Measurements from ENCODE around the gene FOXP4.
"Not testable (repeated sequence)": the region's sequence is repeated elsewhere in the genome, so short reads cannot be mapped to it uniquely, and the experiment has no call there.

The FOXP4 gene

DNA sequence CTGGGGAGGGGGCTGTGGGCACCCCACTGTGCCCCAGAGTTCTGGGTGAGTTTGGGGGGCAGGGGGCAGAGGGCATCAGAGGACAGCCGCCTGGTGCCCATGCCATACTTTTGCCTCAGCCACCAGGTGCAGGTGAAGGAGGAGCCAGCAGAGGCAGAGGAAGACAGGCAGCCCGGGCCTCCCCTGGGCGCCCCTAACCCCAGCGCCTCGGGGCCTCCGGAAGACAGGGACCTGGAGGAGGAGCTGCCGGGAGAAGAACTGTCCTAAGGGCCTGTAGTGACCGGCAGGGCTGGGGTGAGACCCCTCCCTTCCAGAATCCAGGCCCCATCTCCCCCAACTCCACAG, 52.5 kb downstream of the FOXP4 start:
- no peak for DNase-seq

DNA sequence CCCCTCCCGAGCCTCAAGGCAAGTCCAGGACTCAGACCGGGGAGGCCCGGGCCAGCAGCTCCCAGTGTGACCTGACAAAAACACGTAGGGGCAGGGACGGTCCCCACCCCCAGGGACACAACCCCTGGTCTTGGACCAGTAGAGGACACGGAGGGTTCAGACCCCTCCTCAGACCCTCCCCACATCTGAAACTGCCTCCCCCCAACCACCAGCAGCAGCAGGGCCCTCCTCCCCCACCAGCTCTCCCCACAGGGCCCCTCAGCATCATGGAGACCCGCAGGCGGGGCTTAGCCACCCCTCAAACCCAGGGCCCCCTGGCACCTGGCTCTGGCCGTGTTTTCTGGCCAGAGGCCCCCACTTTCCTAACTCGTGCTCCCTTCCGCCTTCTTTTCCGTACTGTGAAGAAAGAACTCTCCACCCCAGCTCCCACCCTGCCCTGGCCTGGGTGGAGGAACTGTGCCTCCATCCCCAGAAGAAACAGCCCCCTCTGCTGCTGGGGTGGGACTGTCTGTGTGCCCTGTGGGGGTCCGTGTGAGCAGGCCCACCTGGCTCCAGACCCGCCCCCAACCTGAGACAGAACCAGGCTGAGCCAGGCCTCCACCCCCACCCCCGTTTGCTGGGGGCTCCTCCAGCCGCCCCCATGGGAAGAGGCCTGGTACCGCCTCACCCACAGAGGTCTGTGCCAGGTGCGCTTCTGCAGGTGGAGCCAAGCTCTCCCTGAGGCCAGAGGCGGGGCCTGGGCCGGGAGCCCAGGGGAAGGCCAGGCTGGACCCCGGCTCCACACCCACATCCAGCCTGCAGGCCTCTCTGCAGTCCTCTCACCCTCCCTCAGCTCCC, 53.1 kb downstream of the FOXP4 start:
- no peak for DNase-seq

DNA sequence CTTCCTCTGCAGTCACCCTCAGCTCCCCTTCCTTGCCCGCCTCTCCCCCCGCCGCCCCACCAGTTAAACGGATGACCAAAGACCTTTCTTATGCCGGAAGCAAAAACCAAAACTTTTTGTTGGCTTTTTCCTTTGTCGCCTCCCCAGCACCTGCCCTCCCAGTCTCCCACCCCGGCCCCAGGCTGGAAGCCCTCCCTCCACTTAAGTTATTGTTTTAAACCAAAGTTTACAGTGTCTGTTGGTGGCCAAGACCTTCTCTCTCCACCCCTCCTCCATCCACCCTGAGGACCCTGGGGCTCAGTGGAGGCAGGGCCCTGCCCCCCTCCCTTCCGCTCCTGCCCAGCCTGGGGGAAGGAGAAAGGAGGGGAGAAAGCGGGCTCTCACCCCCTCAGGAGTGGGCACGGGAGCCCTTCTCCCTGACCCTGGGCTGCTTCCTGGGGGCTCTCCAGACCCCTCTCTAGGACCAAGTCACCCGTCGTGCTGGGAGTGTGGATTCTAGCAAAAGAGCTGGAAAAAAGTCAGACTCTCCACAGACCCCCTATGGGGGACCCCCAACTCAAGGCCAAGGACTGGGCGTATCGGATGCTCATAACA, 53.8 kb downstream of the FOXP4 start:
- DNase-seq, result no peak

GRCh38 chr6:41600499-41601247, 54.5 kb downstream of the FOXP4 start:
- DNase-seq, result no peak

- DNase-seq, result no peak
Measured at GRCh38 chr6:41601248-41601549, 55.0 kb downstream of the FOXP4 start.

DNA sequence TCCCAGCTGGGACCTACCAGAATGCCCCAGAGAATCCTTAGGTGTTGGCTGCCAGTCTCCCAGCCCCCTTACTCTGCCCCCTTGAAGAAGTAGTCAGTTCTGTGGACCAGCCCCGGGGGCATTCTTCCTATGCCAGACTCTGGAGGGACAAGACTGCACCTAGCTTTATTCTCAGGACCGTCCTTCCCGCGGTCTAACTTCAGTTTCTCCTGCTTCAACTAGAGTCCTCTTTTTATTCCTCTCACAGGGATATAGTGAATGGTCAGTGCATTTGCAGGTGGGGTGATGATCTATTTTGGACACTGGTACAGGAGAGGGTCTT, 56.2 kb downstream of the FOXP4 start:
- no peak for DNase-seq

DNA sequence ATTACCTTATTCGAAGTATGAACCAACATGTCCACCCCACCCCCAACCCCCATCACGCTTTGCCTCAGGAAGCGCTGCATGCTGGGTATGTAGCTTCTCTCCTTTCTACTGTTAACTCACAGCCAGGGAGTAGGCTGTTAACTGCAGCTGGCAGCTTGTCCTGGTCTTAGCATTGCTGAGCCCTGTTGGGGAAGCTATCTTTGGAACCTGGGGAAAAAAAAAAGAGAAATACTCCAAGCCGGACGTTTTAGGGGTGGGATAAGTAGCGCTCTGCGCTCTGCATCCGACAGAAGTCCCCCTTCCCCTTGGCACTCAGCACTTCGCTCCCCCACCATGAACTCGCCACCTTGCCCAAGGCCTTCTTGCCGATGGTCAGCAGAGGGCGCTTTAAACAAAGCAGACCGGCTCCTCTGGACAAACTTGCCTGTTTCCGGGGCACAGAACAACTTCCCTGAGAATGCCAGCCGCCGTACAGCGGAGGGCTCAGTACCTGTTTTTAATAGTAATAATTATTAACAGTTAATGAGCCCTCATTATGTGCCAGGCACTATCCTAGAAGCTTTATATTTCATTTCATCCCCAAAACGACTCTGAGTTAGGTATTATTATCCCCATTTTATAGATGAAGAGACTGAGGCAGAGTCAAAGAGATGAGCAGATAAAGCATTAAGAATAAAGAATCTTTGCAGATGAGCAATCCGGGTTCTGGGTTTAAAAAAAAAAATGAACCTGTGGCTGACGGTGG, 56.9 kb downstream of the FOXP4 start:
- peak in 47 of 51 donors; percentile 11 to 86 (median 60) for DNase-seq

DNA sequence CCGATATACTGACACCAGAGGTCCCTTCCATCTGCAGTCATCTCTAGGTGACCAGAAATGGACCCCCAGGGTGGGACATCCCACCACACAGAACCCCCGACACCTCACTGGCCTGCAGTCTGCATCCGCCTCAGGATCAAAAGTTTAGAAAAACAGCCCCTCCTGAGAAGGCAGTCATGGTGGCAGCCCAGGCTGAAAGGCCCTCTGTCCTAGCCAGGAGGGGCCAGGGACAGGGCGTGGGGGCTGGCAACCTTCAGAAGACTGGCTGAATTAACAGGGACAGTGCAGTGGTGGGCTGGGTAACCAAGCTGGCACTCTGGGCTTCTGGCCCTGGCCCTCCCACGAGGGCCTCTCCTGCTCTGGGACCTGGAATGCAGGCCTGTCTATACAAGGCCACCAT, 57.8 kb downstream of the FOXP4 start:
- no peak for DNase-seq

DNA sequence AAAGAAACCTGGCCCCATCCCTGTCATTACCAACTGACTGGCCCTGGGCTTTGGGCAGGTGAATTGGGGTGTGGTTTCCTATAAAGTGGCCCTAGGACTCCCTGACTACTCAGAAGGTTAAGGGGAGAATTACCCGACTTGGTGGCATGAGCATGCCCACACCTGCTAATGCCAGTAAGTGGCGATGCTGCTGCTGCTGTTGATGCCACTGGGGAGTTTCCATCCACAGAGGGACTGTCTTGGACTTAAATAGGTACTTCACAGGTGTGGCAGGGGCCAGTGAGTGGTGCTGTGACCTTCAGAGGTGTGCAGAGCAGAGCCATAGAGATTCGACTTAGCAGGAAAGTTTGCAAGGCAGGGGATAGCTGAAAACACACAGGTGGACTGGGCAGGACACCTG, 59.5 kb downstream of the FOXP4 start:
- DNase-seq, result no peak

GRCh38 chr6:41607036-41607435, 60.9 kb downstream of the FOXP4 start:
- DNase-seq, result no peak

DNA sequence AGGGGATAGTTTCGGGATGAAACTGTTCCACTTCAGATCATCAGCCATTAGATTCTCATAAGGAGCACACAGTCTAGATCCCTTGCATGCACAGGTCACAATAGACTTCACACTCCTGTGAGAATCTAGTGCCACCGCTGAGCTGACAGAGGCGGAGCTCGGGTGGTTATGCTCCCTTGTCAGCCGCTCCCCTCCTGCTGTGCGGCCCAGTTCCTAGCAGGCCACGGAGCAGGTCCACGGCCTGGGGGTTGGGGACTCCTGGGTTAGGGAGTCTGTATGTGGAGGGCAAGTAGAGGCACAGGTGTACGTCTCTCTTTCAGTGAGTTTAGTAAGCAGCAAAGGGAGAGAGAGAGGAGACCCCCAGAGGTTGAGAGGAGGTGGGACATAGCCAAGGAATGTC, 61.6 kb downstream of the FOXP4 start:
- no peak for DNase-seq

GRCh38 chr6:41608443-41609151, 62.4 kb downstream of the FOXP4 start:
- DNase-seq, result no peak

- no peak for DNase-seq
Measured at GRCh38 chr6:41614715-41615114, 68.5 kb downstream of the FOXP4 start.

- DNase-seq, result no peak
Measured at GRCh38 chr6:41615311-41615710, 69.1 kb downstream of the FOXP4 start.

GRCh38 chr6:41618598-41618997, 72.4 kb downstream of the FOXP4 start:
- no peak for DNase-seq

DNA sequence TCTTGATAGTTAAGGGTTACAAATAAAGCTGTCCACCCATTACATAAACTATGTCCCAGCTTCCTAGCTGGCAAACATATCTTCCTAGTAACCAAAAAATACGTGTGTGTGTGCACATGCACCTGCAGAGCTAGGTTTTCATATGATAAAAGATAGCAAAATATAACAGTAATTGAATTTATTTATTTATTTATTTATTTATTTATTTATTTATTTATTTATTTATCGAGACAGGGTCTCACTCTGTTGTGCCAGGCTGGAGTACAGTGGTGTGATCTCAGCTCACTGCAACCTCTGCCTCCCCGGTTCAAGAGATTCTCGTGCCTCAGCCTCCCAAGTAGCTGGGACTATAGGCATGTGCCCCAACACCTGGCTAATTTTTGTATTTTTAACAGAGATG, 73.0 kb downstream of the FOXP4 start:
- DNase-seq, result not testable (repeated sequence)

DNA sequence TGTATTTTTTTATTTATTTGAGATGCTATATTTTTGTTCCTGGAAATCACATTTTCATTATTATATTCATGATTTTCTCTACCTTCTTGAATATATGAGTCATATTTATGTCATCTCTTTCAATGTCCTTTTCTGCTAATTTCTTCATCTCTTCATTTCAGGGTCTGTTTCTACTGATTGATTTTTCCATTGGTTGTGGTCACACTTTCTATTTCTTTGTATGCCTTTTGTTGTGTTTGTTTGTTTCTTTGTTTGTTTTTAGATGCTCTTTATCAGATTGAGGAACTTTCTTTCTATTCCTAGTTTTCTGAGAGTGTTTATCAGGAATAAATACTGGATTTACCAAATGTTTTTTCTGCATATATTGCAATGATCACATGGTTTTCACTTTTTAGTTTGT, 75.2 kb downstream of the FOXP4 start:
- DNase-seq, result no peak

GRCh38 chr6:41621802-41622201, 75.6 kb downstream of the FOXP4 start:
- no peak for DNase-seq

DNA sequence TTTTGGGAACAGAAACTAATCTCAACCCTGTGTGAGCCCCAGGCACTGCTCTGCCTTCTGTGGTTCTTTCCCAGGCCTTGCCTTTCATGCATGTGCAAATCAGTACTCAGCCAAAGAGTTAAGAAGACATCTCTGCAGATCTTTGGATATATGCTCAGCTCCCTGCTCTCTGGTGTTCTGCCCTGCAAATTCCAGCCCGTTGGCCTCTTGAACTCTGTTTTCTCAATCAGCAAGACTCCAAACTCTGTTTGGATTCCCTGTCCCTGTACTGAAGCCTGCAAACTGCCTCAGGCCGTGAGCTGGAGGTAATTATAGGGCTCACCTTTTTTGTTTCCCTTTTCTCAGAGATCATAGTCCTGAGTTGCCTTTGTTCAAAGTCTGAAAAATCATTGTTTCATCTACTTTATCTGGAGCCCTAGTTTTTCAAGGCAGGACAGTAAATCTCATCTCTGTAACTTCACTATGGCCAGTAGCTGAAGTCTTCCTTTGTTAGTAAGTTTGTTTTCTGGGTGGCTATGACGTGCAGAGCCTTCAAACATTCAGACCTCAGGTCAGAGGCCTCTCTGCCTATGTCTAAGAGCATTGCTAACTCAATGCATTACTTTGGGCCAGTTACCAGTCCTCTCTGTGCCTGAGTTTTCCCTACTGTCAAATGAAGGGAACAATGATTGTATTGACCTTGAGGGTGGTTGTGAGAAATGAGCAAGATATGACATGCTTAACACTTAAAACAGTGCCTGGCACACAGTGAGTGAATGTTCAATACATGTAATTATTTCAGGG, 76.2 kb downstream of the FOXP4 start:
- DNase-seq, result no peak

- DNase-seq, result no peak
Measured at GRCh38 chr6:41623330-41623729, 77.1 kb downstream of the FOXP4 start.

Measured in hypothalamus (tissue), 51 donors.